ENCODE data around the gene CCNQ.

The CCNQ gene

DNA sequence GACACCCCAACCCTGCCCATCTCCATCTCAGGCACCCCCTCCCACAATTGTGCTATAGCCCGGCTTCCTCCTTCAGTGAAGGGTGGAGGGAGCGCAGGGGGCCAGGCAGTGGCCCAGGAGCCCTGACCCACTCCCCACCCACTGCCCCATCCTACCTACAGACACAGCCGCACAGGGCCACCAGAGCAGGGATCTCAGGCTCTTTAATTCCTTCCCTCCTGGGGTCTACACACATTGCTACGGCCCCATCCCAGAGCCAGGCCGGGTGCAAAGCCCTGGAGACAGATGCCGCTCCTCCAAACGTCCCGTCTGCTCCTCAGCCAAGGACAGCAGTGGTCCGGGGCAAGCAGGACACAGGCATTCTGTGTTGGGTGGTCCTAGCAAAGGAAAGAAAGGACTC, 35.3 kb upstream of the CCNQ start:
- Histone ChIP-seq H3K79me1 (ENCODE audit: low read length) (no peaks in the 10 kb centered on the region), H3K36me3 (ENCODE audit: control insufficient read depth, insufficient read depth, low read length) (no peaks in the 10 kb centered on the region), H2BK5ac (ENCODE audit: low read length) (no peak overlapping the region), H2BK120ac (ENCODE audit: low read depth, low read length) (no peak overlapping the region), H3K23ac (ENCODE audit: low read length) (no peak overlapping the region), H3K18ac (ENCODE audit: low read length) (no peak overlapping the region), H3K27me3 (ENCODE audit: insufficient read depth, low read length, poor library complexity) (no peaks in the 10 kb centered on the region), H3K4me1 (ENCODE audit: control insufficient read depth, low read depth, low read length) (no peaks in the 10 kb centered on the region), H3K56ac (ENCODE audit: low read length) (no peak overlapping the region), H3K9ac (ENCODE audit: low read length) (no peak overlapping the region), H4K8ac (ENCODE audit: low read depth, low read length) (no peak overlapping the region), H2AK5ac (ENCODE audit: low read length) (no peak overlapping the region), H3K27ac (ENCODE audit: low read depth, low read length) (no peak overlapping the region), H2BK15ac (replicated peaks; ENCODE audit: low read depth) (no peak overlapping the region), H3K4me2 (ENCODE audit: low read length) (no peak overlapping the region), H3K4me3 (ENCODE audit: low read length) (no peak overlapping the region), H4K5ac (ENCODE audit: low read length) (no peak overlapping the region), H3K4ac (ENCODE audit: low read depth, low read length) (no peak overlapping the region), H3K79me2 (ENCODE audit: control insufficient read depth, insufficient read depth, low read length) (no peaks in the 10 kb centered on the region)
- no CpG with 5 or more reads among the region's 9 CpGs for WGBS (ENCODE audit: extremely low coverage, insufficient coverage, low lambda C conversion rate)
- no peak for DNase-seq

DNA sequence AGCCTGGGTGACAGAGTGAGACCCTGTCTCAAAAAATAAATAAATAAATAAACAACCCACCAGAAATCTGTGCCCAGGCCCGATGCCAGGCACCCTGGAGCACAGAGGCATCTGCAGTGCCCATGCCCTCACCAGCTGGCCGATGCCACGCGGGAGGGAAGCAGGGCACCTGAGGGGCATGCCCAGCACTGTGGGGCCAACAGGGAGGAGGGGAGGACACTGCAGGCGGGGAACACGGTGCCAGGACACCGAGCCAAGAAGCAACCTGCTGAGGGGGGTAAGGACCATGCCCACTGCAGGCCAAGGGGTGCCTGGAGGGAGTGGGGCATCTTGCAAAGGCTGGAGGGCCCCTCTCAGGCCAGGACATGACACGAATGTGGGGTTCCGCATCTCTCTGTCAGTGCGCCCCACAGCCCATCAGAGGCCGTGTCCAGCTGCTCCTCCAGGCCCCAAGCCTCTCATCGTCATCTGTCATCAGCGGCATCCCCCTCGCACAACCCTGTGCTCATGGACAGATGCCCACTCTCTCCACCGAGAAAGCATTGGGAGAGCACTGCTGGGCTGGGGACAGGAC, 34.8 kb upstream of the CCNQ start:
- H2BK120ac ChIP-seq (ENCODE audit: low read depth, low read length) = no peak overlapping the region
- H3K36me3 ChIP-seq (ENCODE audit: control insufficient read depth, insufficient read depth, low read length) = no peaks in the 10 kb centered on the region
- no peak overlapping the region for H3K18ac ChIP-seq (ENCODE audit: low read length)
- no peak overlapping the region for H4K8ac ChIP-seq (ENCODE audit: low read depth, low read length)
- H2BK5ac ChIP-seq (ENCODE audit: low read length) = no peak overlapping the region
- no peaks in the 10 kb centered on the region for H3K79me1 ChIP-seq (ENCODE audit: low read length)
- no peak overlapping the region for H2BK15ac ChIP-seq (replicated peaks; ENCODE audit: low read depth)
- DNase-seq = no peak
- H3K79me2 ChIP-seq (ENCODE audit: control insufficient read depth, insufficient read depth, low read length) = no peaks in the 10 kb centered on the region
- H4K5ac ChIP-seq (ENCODE audit: low read length) = no peak overlapping the region
- H3K9ac ChIP-seq (ENCODE audit: low read length) = no peak overlapping the region
- no peak overlapping the region for H3K56ac ChIP-seq (ENCODE audit: low read length)
- H3K4me2 ChIP-seq (ENCODE audit: low read length) = no peak overlapping the region
- no peak overlapping the region for H3K4ac ChIP-seq (ENCODE audit: low read depth, low read length)
- H3K27ac ChIP-seq (ENCODE audit: low read depth, low read length) = no peak overlapping the region
- H3K27me3 ChIP-seq (ENCODE audit: insufficient read depth, low read length, poor library complexity) = no peaks in the 10 kb centered on the region
- H3K23ac ChIP-seq (ENCODE audit: low read length) = no peak overlapping the region
- no peak overlapping the region for H3K4me3 ChIP-seq (ENCODE audit: low read length)
- WGBS (ENCODE audit: extremely low coverage, insufficient coverage, low lambda C conversion rate) = no CpG with 5 or more reads among the region's 15 CpGs
- H2AK5ac ChIP-seq (ENCODE audit: low read length) = no peak overlapping the region
- no peaks in the 10 kb centered on the region for H3K4me1 ChIP-seq (ENCODE audit: control insufficient read depth, low read depth, low read length)

DNA sequence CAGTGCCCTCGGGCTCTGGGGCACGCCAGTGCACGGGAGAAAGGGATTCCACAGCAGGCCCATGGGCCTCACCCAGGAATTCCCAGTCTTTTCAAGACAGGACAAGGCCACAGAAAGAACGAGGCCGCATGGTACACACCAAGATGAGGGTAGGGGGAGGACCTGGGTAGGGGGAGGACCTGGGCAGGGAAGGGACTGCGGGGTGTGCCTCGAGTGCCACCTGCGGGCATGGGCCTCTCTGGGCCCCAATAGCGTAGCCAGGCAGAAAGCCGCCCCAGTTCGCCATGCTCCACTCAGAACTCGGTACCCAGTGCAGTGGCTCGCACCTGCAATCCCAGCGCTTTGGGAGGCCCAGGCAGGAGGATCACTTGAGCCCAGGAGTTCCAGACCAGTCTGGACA, 34.1 kb upstream of the CCNQ start:
- H3K79me1 ChIP-seq (ENCODE audit: low read length) = no peaks in the 10 kb centered on the region
- no peak overlapping the region for H3K27ac ChIP-seq (ENCODE audit: low read depth, low read length)
- H2AK5ac ChIP-seq (ENCODE audit: low read length) = no peak overlapping the region
- H2BK120ac ChIP-seq (ENCODE audit: low read depth, low read length) = no peak overlapping the region
- H3K79me2 ChIP-seq (ENCODE audit: control insufficient read depth, insufficient read depth, low read length) = no peaks in the 10 kb centered on the region
- no peaks in the 10 kb centered on the region for H3K4me1 ChIP-seq (ENCODE audit: control insufficient read depth, low read depth, low read length)
- no peaks in the 10 kb centered on the region for H3K36me3 ChIP-seq (ENCODE audit: control insufficient read depth, insufficient read depth, low read length)
- no peak overlapping the region for H2BK5ac ChIP-seq (ENCODE audit: low read length)
- H3K27me3 ChIP-seq (ENCODE audit: insufficient read depth, low read length, poor library complexity) = no peaks in the 10 kb centered on the region
- H3K4ac ChIP-seq (ENCODE audit: low read depth, low read length) = no peak overlapping the region
- no peak overlapping the region for H4K8ac ChIP-seq (ENCODE audit: low read depth, low read length)
- no peak overlapping the region for H3K23ac ChIP-seq (ENCODE audit: low read length)
- no peak overlapping the region for H2BK15ac ChIP-seq (replicated peaks; ENCODE audit: low read depth)
- no peak overlapping the region for H3K4me3 ChIP-seq (ENCODE audit: low read length)
- no peak overlapping the region for H3K4me2 ChIP-seq (ENCODE audit: low read length)
- no peak for DNase-seq
- no peak overlapping the region for H3K9ac ChIP-seq (ENCODE audit: low read length)
- H4K5ac ChIP-seq (ENCODE audit: low read length) = no peak overlapping the region
- no peak overlapping the region for H3K56ac ChIP-seq (ENCODE audit: low read length)
- H3K18ac ChIP-seq (ENCODE audit: low read length) = no peak overlapping the region
- WGBS (ENCODE audit: extremely low coverage, insufficient coverage, low lambda C conversion rate) = no CpG with 5 or more reads among the region's 14 CpGs

DNA sequence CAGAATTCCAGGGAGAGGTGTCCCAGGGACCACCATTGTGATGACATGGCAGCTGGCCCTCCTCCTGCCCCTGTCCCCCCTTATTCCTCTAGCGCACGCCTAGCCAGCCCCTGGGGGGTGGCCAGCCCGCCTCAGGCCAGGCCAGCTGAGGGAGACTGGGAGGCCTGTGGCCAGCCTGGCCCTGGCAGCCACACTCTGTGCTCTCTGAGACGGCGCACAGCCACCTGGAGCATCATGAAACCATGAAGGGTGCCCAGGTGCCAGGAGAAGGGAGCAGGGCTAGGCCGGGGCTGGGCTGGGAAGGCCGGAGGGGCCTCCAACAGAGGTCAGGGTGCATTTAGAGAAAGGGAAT, 33.6 kb upstream of the CCNQ start:
- H4K5ac ChIP-seq (ENCODE audit: low read length) = no peak overlapping the region
- WGBS (ENCODE audit: extremely low coverage, insufficient coverage, low lambda C conversion rate) = no CpG with 5 or more reads among the region's 7 CpGs
- no peak overlapping the region for H2BK5ac ChIP-seq (ENCODE audit: low read length)
- no peak overlapping the region for H3K4me3 ChIP-seq (ENCODE audit: low read length)
- H3K27me3 ChIP-seq (ENCODE audit: insufficient read depth, low read length, poor library complexity) = no peaks in the 10 kb centered on the region
- no peaks in the 10 kb centered on the region for H3K79me1 ChIP-seq (ENCODE audit: low read length)
- no peak overlapping the region for H2BK15ac ChIP-seq (replicated peaks; ENCODE audit: low read depth)
- H3K18ac ChIP-seq (ENCODE audit: low read length) = no peak overlapping the region
- H3K4me2 ChIP-seq (ENCODE audit: low read length) = no peak overlapping the region
- no peak overlapping the region for H3K27ac ChIP-seq (ENCODE audit: low read depth, low read length)
- no peaks in the 10 kb centered on the region for H3K36me3 ChIP-seq (ENCODE audit: control insufficient read depth, insufficient read depth, low read length)
- H2AK5ac ChIP-seq (ENCODE audit: low read length) = no peak overlapping the region
- H3K4me1 ChIP-seq (ENCODE audit: control insufficient read depth, low read depth, low read length) = no peaks in the 10 kb centered on the region
- no peak overlapping the region for H3K23ac ChIP-seq (ENCODE audit: low read length)
- no peak overlapping the region for H3K9ac ChIP-seq (ENCODE audit: low read length)
- no peak overlapping the region for H3K4ac ChIP-seq (ENCODE audit: low read depth, low read length)
- DNase-seq = no peak
- no peak overlapping the region for H3K56ac ChIP-seq (ENCODE audit: low read length)
- no peak overlapping the region for H2BK120ac ChIP-seq (ENCODE audit: low read depth, low read length)
- H3K79me2 ChIP-seq (ENCODE audit: control insufficient read depth, insufficient read depth, low read length) = no peaks in the 10 kb centered on the region
- H4K8ac ChIP-seq (ENCODE audit: low read depth, low read length) = no peak overlapping the region

DNA sequence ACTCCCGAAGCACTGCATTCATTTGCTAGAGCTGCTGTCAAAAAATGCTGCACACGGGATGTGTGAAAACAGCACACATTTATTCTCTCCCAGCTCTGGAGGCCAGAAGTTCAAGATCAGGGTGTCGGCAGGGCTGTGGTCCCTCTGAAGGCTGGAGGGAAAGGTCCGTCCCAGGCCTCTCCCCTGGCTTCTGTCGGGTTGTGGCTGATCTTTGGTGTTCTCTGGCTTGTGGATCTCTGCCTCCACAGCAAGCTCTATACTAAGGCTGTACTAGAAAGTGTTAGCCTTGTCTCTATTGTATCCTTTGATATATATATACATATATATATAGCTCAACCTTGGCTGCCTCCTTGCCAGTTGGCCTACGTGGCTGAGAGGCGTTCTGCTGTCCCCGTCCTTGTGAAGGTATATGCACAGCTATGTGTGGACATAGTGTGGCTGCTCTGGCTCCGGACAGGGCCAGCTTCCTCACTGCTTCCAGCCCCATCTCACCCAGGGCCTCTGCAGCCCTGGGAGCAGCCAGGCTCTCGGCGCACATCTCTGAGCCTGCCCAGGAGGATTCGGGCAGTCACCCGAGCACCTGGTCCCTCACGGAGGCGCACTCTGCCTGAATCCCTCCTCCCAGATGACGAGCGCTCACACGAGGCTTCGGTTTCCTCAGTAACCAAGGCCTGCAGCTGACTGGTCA, 33.1 kb upstream of the CCNQ start:
- no peak overlapping the region for H3K4ac ChIP-seq (ENCODE audit: low read depth, low read length)
- H3K79me2 ChIP-seq (ENCODE audit: control insufficient read depth, insufficient read depth, low read length) = no peaks in the 10 kb centered on the region
- H3K27ac ChIP-seq (ENCODE audit: low read depth, low read length) = no peak overlapping the region
- no peak overlapping the region for H3K4me2 ChIP-seq (ENCODE audit: low read length)
- no peak overlapping the region for H3K9ac ChIP-seq (ENCODE audit: low read length)
- no peaks in the 10 kb centered on the region for H3K36me3 ChIP-seq (ENCODE audit: control insufficient read depth, insufficient read depth, low read length)
- H3K27me3 ChIP-seq (ENCODE audit: insufficient read depth, low read length, poor library complexity) = no peaks in the 10 kb centered on the region
- no peak overlapping the region for H2BK15ac ChIP-seq (replicated peaks; ENCODE audit: low read depth)
- H3K56ac ChIP-seq (ENCODE audit: low read length) = no peak overlapping the region
- H2AK5ac ChIP-seq (ENCODE audit: low read length) = no peak overlapping the region
- no CpG with 5 or more reads among the region's 19 CpGs for WGBS (ENCODE audit: extremely low coverage, insufficient coverage, low lambda C conversion rate)
- H2BK120ac ChIP-seq (ENCODE audit: low read depth, low read length) = no peak overlapping the region
- H3K4me1 ChIP-seq (ENCODE audit: control insufficient read depth, low read depth, low read length) = no peaks in the 10 kb centered on the region
- H3K18ac ChIP-seq (ENCODE audit: low read length) = no peak overlapping the region
- H3K4me3 ChIP-seq (ENCODE audit: low read length) = no peak overlapping the region
- no peaks in the 10 kb centered on the region for H3K79me1 ChIP-seq (ENCODE audit: low read length)
- no peak overlapping the region for H4K5ac ChIP-seq (ENCODE audit: low read length)
- no peak for DNase-seq
- H2BK5ac ChIP-seq (ENCODE audit: low read length) = no peak overlapping the region
- H4K8ac ChIP-seq (ENCODE audit: low read depth, low read length) = no peak overlapping the region
- H3K23ac ChIP-seq (ENCODE audit: low read length) = no peak overlapping the region

DNA sequence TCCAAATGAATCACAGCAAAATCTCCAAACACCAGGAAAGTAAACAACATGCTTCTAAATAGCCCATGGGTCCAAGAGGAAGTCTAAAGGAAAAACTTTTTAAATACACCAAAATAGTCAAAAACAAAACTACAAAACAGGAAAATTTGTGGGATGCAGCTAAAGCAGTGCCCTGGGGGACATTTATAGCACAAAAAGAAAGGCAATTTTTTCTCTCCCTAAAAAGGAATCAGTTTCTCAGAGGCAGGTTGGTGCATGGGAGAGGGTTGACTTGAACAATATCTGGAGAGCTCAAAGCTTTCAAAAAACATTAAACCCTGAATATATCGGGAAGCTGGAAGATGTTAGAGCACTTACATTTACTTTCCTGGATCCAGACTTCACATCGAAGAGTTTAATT, 32.4 kb upstream of the CCNQ start:
- Histone ChIP-seq H3K27ac (ENCODE audit: low read depth, low read length) (no peak overlapping the region), H2BK120ac (ENCODE audit: low read depth, low read length) (no peak overlapping the region), H3K79me1 (ENCODE audit: low read length) (no peaks in the 10 kb centered on the region), H3K4me1 (ENCODE audit: control insufficient read depth, low read depth, low read length) (no peaks in the 10 kb centered on the region), H3K79me2 (ENCODE audit: control insufficient read depth, insufficient read depth, low read length) (no peaks in the 10 kb centered on the region), H3K56ac (ENCODE audit: low read length) (no peak overlapping the region), H3K18ac (ENCODE audit: low read length) (no peak overlapping the region), H3K4me3 (ENCODE audit: low read length) (no peak overlapping the region), H2BK5ac (ENCODE audit: low read length) (no peak overlapping the region), H3K36me3 (ENCODE audit: control insufficient read depth, insufficient read depth, low read length) (no peaks in the 10 kb centered on the region), H3K4me2 (ENCODE audit: low read length) (no peak overlapping the region), H3K9ac (ENCODE audit: low read length) (no peak overlapping the region), H3K23ac (ENCODE audit: low read length) (no peak overlapping the region), H3K4ac (ENCODE audit: low read depth, low read length) (no peak overlapping the region), H3K27me3 (ENCODE audit: insufficient read depth, low read length, poor library complexity) (no peaks in the 10 kb centered on the region), H4K8ac (ENCODE audit: low read depth, low read length) (no peak overlapping the region), H2AK5ac (ENCODE audit: low read length) (no peak overlapping the region), H4K5ac (ENCODE audit: low read length) (no peak overlapping the region), H2BK15ac (replicated peaks; ENCODE audit: low read depth) (no peak overlapping the region)
- no peak for DNase-seq
- WGBS (ENCODE audit: extremely low coverage, insufficient coverage, low lambda C conversion rate) = no CpG with 5 or more reads among the region's 2 CpGs

All from mesendoderm (in vitro differentiated cells).